ENCODE data around the gene LIMD2. TPM values are rescaled to one million over a fixed set of nuclear protein-coding genes. Genes with fewer than 3 reads are reported as not detected.

Gene LIMD2
- total and polyA plus RNA-seq, 2 of the 4 experiments (the other 2 are of a cell fraction), result 4.5 to 21.7 TPM

DNA sequence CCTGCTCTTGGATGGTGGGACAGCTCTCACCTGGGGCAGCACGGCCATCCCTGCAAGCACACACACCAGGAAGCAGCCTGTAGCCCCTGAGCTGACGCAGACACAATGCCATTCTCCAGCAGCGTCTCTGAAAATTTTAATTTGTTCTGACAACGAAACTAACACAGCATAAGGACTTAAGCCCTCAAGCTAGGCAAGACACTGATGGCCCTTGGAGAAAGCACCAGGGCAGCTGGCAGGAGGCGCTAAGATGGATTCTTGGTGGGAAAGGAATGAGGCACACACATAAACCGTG lies 2.7 kb upstream of the LIMD2 start:
- Histone ChIP-seq H3K9ac (ENCODE audit: low read depth, low read length) (no peak overlapping the region), H2BK15ac (ENCODE audit: low read depth, low read length) (no peak overlapping the region), H4K5ac (ENCODE audit: low read depth, low read length) (no peak overlapping the region), H3K79me1 (ENCODE audit: low read depth in 1 of 2, low read length in 2 of 2) (peaks cover 0 to 27% of the 10 kb centered on the region in 2 experiments; a peak in 2 of 4 replicates), H3K4me1 (ENCODE audit: control insufficient read depth, insufficient read depth, low read length) (no peaks in the 10 kb centered on the region), H3K4me2 (ENCODE audit: low read depth, low read length) (no peak overlapping the region), H2AK5ac (ENCODE audit: low read depth, low read length) (no peak overlapping the region), H3K9me1 (ENCODE audit: insufficient read depth, low read length) (no peaks in the 10 kb centered on the region), H3K56ac (ENCODE audit: extremely low read depth, insufficient read depth, low read length) (no peak overlapping the region), H2AK9ac (replicated peaks; ENCODE audit: low read depth, low read length, poor library complexity) (no peak overlapping the region), H3K27ac (ENCODE audit: insufficient read depth, low read length) (no peak overlapping the region), H4K20me1 (ENCODE audit: insufficient read depth, low read length) (no peaks in the 10 kb centered on the region), H4K91ac (ENCODE audit: insufficient read depth, low read depth, low read length) (no peak overlapping the region), H3K27me3 (ENCODE audit: control insufficient read depth, insufficient read depth, low read length) (no peaks in the 10 kb centered on the region), H2BK20ac (ENCODE audit: low read depth, low read length) (no peak overlapping the region), H2BK120ac (ENCODE audit: low read depth, low read length) (no peak overlapping the region), H3K18ac (ENCODE audit: low read depth, low read length) (no peak overlapping the region), H3K9me3 (ENCODE audit: control insufficient read depth, insufficient read depth, low read length) (no peaks in the 10 kb centered on the region), H4K8ac (ENCODE audit: low read depth in 2 of 2, low read length in 2 of 2) (no peak overlapping the region), H3K36me3 (ENCODE audit: control insufficient read depth, insufficient read depth, low read length) (peaks cover 33% of the 10 kb centered on the region), H3K4ac (ENCODE audit: low read depth, low read length) (no peak overlapping the region), H3K4me3 (ENCODE audit: insufficient read depth, low read depth, low read length) (no peak overlapping the region), H2AFZ (replicated peaks; ENCODE audit: low read length, poor library complexity) (no peak overlapping the region), H3K14ac (replicated peaks; ENCODE audit: low read depth, low read length) (no peak overlapping the region), H2BK5ac (ENCODE audit: low read depth, low read length, poor library complexity, severe bottlenecking) (no peak overlapping the region), H3K23ac (ENCODE audit: low read depth, low read length) (no peak overlapping the region)
- CTCF ChIA-PET, result no interaction called here
- in situ Hi-C loops (cut with MboI; ENCODE audit: low sequenced_read_pairs) (no loop called here), dilution Hi-C loops (cut with HindIII; ENCODE audit: low sequenced_read_pairs, unreplicated experiment) (no loop called here), intact Hi-C loops (cut with micrococcal nuclease) (no loop called here)
- no TSS peak for BruUV-seq (replicated peaks)
- ATAC-seq (ENCODE audit: low read depth) (no peak), DNase-seq (no peak)
- 40% methylated on average over 1 of the region's 6 CpGs; no CpG with 5 or more reads in 1 of the 2 experiments for WGBS, 2 experiments (ENCODE audit: extremely low coverage in 2 of 2, insufficient read length in 1 of 2)
- POLR2A ChIA-PET (ENCODE audit: unreplicated experiment), result interaction anchor here (0.6 kb wide), 1 partner anchor 204 kb away, joined by 3 read pairs; no protein-coding TSS in a partner anchor
- TF ChIP-seq ELK1 (IDR thresholded peaks at IDR 0.05; ENCODE audit: borderline replicate concordance, low read depth, low read length), result no peak
- TF ChIP-seq RAD21 (IDR thresholded peaks at IDR 0.05; ENCODE audit: low read length), result no peak
- TF ChIP-seq RFX5 (IDR thresholded peaks at IDR 0.05; ENCODE audit: low read depth, low read length), result no peak
- no peak for TF ChIP-seq SMC3 (IDR thresholded peaks at IDR 0.05; ENCODE audit: low read depth, low read length)
- no peak for TF ChIP-seq NFE2L2 (IDR thresholded peaks at IDR 0.05; ENCODE audit: low read depth, low read length)
- no peak for TF ChIP-seq MAZ (IDR thresholded peaks at IDR 0.05; ENCODE audit: borderline replicate concordance, low read depth, low read length)
- no peak for TF ChIP-seq CEBPB (IDR thresholded peaks at IDR 0.05; ENCODE audit: low read depth, low read length)
- TF ChIP-seq USF2 (IDR thresholded peaks at IDR 0.05; ENCODE audit: low read depth, low read length), result no peak
- TF ChIP-seq FOS (IDR thresholded peaks at IDR 0.05; ENCODE audit: low read depth, low read length), result no peak
- no peak for TF ChIP-seq MXI1 (IDR thresholded peaks at IDR 0.05; ENCODE audit: borderline replicate concordance, low read depth, low read length)
- TF ChIP-seq CTCF (conservative IDR thresholded peaks at IDR 0.05; ENCODE audit: low read depth, low read length), result no peak
- TF ChIP-seq MAFK (IDR thresholded peaks at IDR 0.05; ENCODE audit: low read depth, low read length), result no peak
- TF ChIP-seq BHLHE40 (IDR thresholded peaks at IDR 0.05; ENCODE audit: low read depth, low read length), result no peak
- TF ChIP-seq POLR2A (IDR thresholded peaks at IDR 0.05; ENCODE audit: low read depth, low read length), result no peak
- TF ChIP-seq CHD1 (IDR thresholded peaks at IDR 0.05; ENCODE audit: low read depth, low read length), result no peak
- no peak for TF ChIP-seq RCOR1 (IDR thresholded peaks at IDR 0.05; ENCODE audit: insufficient replicate concordance, low read length)
